ENCODE data around the gene ATG2A. TPM values are rescaled to one million over a fixed set of nuclear protein-coding genes. Genes with fewer than 3 reads are reported as not detected.

ATG2A gene
- total RNA-seq, 2 donors from 2014 or later, result 30.6 to 32.8 TPM

DNA sequence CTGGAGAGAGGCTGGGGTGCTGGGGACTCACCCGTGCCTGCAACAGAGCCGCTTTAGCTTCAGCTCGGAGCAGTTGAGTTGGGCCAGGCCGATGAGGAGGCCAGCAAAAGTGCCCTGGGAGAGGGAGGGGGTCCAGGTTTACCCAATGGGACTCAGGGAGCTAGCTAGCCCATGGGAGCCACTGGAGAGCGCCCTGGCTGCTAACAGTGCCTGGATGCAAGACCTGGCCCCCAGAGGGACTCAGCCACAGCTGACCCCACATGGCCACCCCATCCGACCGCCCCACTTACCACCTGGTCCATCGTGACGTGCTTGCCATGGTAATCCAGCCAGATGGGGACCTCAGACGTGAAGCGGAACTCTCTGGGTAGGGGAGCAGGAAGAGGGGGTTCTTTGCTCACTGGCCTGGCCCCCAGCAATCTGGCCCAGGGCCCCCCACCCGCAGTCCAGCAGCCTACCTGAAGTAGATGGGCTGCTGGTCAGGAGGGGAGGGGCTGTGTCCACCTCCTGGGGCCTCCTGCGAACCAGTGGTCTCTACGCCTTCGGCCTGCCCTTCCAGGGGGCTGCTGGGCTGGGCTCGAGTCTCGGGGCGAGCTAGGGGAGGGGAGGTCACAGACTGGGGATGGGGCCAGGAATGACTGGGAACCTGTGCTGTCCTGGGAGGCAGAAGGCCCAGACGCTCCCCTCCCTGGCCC, 19.5 kb downstream of the ATG2A start:
- Histone ChIP-seq H3K27ac (no peak overlapping the region), H3K9me3 (no peaks in the 10 kb centered on the region), H3K36me3 (no peaks in the 10 kb centered on the region), H3K4me3 (no peak overlapping the region), H3K4me1 (no peaks in the 10 kb centered on the region), H3K9ac (ENCODE audit: low read depth in 2 of 2, low read length in 2 of 2) (no peak overlapping the region), H3K27me3 (no peaks in the 10 kb centered on the region)
- no peak for DNase-seq
- intact Hi-C loops (cut with DNase I), result no loop called here
- TF ChIP-seq, protein P1, sequence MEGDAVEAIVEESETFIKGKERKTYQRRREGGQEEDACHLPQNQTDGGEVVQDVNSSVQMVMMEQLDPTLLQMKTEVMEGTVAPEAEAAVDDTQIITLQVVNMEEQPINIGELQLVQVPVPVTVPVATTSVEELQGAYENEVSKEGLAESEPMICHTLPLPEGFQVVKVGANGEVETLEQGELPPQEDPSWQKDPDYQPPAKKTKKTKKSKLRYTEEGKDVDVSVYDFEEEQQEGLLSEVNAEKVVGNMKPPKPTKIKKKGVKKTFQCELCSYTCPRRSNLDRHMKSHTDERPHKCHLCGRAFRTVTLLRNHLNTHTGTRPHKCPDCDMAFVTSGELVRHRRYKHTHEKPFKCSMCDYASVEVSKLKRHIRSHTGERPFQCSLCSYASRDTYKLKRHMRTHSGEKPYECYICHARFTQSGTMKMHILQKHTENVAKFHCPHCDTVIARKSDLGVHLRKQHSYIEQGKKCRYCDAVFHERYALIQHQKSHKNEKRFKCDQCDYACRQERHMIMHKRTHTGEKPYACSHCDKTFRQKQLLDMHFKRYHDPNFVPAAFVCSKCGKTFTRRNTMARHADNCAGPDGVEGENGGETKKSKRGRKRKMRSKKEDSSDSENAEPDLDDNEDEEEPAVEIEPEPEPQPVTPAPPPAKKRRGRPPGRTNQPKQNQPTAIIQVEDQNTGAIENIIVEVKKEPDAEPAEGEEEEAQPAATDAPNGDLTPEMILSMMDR (IDR thresholded peaks at IDR 0.05), result no peak

DNA sequence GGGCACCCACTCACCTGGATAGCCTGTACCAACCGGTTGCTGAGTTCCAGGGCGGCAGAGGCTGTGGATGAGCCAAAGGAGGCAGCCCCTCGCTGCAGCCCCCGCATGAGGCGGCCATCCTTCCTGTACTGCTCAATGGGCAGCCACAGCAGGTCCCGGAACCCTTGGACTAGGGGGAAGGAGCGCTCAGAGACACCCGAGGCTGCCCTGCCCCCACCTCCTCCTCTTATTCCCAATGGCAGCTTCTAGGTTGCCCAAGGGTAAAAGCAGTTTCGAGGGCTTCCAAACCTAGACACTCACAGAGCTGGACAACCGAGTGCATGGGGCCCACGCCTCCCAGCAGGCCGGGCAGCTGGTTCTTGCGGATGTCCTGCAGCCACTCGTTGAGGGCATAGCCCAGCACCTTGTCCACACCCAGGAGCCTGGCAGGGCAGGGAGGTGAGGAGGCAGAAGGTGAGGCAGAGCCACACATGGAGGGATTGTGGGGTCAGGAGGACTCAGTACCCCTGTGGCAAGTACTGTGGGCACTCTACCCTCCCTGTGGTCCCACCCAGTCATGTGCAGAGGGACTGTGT, 20.5 kb downstream of the ATG2A start:
- TF ChIP-seq, protein P1 (IDR thresholded peaks at IDR 0.05), result no peak
- H3K9me3 ChIP-seq, result no peaks in the 10 kb centered on the region
- H3K27me3 ChIP-seq, result no peaks in the 10 kb centered on the region
- no peaks in the 10 kb centered on the region for H3K4me1 ChIP-seq
- no peak overlapping the region for H3K4me3 ChIP-seq
- no peak overlapping the region for H3K27ac ChIP-seq
- H3K9ac ChIP-seq (ENCODE audit: low read depth in 2 of 2, low read length in 2 of 2), result no peak overlapping the region
- H3K36me3 ChIP-seq, result no peaks in the 10 kb centered on the region
- DNase-seq, result no peak
- intact Hi-C loops (cut with DNase I), result no loop called here

DNA sequence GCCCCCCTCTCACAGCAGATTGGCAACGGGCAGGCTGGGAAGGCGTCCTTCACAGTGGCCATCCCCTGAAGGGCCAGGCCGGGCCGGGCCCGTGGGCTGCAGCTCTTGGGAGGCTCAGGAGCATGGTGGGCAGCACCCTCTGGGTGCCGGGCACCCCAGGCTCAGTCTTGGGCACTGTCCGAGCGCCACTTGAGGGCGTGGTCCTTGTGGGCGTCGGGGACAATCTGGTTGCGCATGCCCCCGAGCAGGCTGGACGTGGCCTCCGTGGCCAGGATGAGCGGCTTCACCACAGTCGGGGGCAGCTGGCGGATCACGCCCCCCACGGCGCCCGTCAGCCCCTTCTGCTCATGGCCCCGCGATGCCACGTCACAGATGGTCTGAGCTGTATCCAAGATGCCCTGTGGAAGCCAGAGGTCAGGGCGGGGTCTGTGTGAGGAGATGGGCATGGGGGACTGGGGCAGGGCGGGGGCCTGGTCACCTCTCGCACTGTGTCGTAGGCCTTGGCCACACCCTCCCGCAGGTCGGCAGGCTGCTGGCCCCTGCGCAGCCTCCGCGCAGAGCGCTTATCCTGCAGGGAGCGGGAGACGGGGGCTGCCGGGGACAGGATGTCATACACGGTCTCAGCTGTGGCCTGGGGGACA, 22.1 kb downstream of the ATG2A start:
- TF ChIP-seq, protein P1 (IDR thresholded peaks at IDR 0.05), result no peak
- DNase-seq, result no peak
- H3K27me3 ChIP-seq, result no peaks in the 10 kb centered on the region
- H3K9ac ChIP-seq (ENCODE audit: low read depth in 2 of 2, low read length in 2 of 2), result peak overlapping the region in 1 of 2 donors; percentile 97
- no peaks in the 10 kb centered on the region for H3K4me1 ChIP-seq
- H3K36me3 ChIP-seq, result no peaks in the 10 kb centered on the region
- peak overlapping the region; percentile 94 for H3K27ac ChIP-seq
- no peak overlapping the region for H3K4me3 ChIP-seq
- no peaks in the 10 kb centered on the region for H3K9me3 ChIP-seq
- intact Hi-C loops (cut with DNase I), result loop anchor here (1.0 to 5.0 kb wide), 2 partner anchors 48 to 108 kb away; no protein-coding TSS in a partner anchor

DNA sequence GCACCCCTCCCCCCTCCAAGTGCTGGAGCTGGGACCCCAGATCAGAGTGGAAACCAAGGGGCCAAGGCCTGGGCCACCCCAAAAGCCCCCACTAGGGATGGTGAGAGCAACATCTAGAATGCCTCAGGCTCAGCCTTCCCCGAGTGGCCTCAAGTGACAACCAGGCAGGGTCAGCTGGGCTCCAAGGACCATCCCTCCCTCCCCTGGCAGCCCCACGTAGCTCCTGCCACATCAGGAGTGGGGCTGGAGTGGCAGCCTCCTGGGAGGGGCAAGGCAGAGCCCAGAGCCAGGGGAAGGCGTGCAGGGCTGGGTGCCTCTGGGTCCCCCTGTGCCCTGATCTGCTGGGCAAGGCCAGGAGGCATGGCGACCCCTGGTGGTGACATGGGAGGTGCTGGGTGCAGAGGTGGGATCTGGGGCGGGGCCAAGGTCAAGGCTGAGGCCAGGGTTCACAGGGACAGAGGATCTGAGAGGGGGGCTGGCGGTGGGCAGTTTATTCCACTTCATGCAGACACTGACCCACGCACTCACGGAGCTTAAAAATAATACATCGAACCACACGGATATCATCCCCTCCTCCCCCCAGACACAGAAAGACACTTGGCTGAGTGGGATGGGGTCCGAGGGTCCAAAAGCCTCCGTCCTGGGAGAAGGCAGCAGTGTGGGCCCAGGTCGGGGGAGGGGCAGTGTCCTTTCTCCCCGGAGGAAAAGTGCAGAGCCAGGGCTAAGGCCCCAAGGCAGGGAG, 22.8 kb downstream of the ATG2A start:
- Histone ChIP-seq H3K9ac (ENCODE audit: low read depth in 2 of 2, low read length in 2 of 2) (peak overlapping the region; percentile 82 to 97), H3K36me3 (no peaks in the 10 kb centered on the region), H3K4me3 (peak overlapping the region; percentile 68), H3K27me3 (no peaks in the 10 kb centered on the region), H3K27ac (peak overlapping the region; percentile 94), H3K9me3 (no peaks in the 10 kb centered on the region), H3K4me1 (no peaks in the 10 kb centered on the region)
- TF ChIP-seq, protein P1 (IDR thresholded peaks at IDR 0.05), result peak; percentile 96
- DNase-seq, result peak; percentile 96
- intact Hi-C loops (cut with DNase I), result loop anchor here (1.0 to 5.0 kb wide), 2 partner anchors 47 to 107 kb away; no protein-coding TSS in a partner anchor
